ENCODE data around the gene PCLO.

PCLO gene

GRCh38 chr7:82740246-82740848 is 422.3 kb downstream of the PCLO start:
- DNase-seq (ENCODE audit: extremely low read depth, low read depth) = peak; percentile 11
- TF ChIP-seq CTCF (IDR thresholded peaks at IDR 0.05; ENCODE audit: low read depth, low read length) = peak; percentile 77

GRCh38 chr7:82736633-82737032 is 426.1 kb downstream of the PCLO start:
- TF ChIP-seq CTCF (IDR thresholded peaks at IDR 0.05; ENCODE audit: low read depth, low read length) = no peak
- DNase-seq (ENCODE audit: extremely low read depth, low read depth) = no peak

GRCh38 chr7:82732677-82733076 is 430.0 kb downstream of the PCLO start:
- no peak for DNase-seq (ENCODE audit: extremely low read depth, low read depth)
- no peak for TF ChIP-seq CTCF (IDR thresholded peaks at IDR 0.05; ENCODE audit: low read depth, low read length)

GRCh38 chr7:82729172-82730030 is 433.3 kb downstream of the PCLO start:
- TF ChIP-seq CTCF (IDR thresholded peaks at IDR 0.05; ENCODE audit: low read depth, low read length) = peak; percentile 80
- peak; percentile 7 for DNase-seq (ENCODE audit: extremely low read depth, low read depth)

- no peak for DNase-seq (ENCODE audit: extremely low read depth, low read depth)
- TF ChIP-seq CTCF (IDR thresholded peaks at IDR 0.05; ENCODE audit: low read depth, low read length) = no peak
Measured at GRCh38 chr7:82726038-82726800, 436.5 kb downstream of the PCLO start.

- no peak for DNase-seq (ENCODE audit: extremely low read depth, low read depth)
Measured at GRCh38 chr7:82723411-82723810, 439.3 kb downstream of the PCLO start.

More at GRCh38 chr7:82723411-82723810, 439.3 kb downstream of the PCLO start:
- no peak for TF ChIP-seq CTCF (IDR thresholded peaks at IDR 0.05; ENCODE audit: low read depth, low read length)

Data from AG09319 (cell line).